ENCODE data around the gene GPC5.

Gene GPC5

GRCh38 chr13:91845612-91846011, 447.2 kb downstream of the GPC5 start:
- TF ChIP-seq USF1 (IDR thresholded peaks at IDR 0.05): no peak
- TF ChIP-seq TEAD4 (IDR thresholded peaks at IDR 0.05): no peak
- no peak for TF ChIP-seq NFIC (IDR thresholded peaks at IDR 0.05)
- TF ChIP-seq ZBTB7A (IDR thresholded peaks at IDR 0.05; ENCODE audit: low read depth): no peak
- TF ChIP-seq RAD21 (IDR thresholded peaks at IDR 0.05; ENCODE audit: low read depth): no peak
- TF ChIP-seq FOXM1 (IDR thresholded peaks at IDR 0.05; ENCODE audit: borderline replicate concordance, low read depth): no peak
- TF ChIP-seq MAX (IDR thresholded peaks at IDR 0.05): no peak
- no peak for TF ChIP-seq TAF1 (IDR thresholded peaks at IDR 0.05; ENCODE audit: low read depth)
- TF ChIP-seq CREB1 (IDR thresholded peaks at IDR 0.05; ENCODE audit: low read depth): no peak
- no peak for TF ChIP-seq EP300 (IDR thresholded peaks at IDR 0.05; ENCODE audit: borderline replicate concordance)

- no peak for TF ChIP-seq TAF1 (IDR thresholded peaks at IDR 0.05; ENCODE audit: low read depth)
- TF ChIP-seq TEAD4 (IDR thresholded peaks at IDR 0.05): no peak
- no peak for TF ChIP-seq NFIC (IDR thresholded peaks at IDR 0.05)
- TF ChIP-seq RAD21 (IDR thresholded peaks at IDR 0.05; ENCODE audit: low read depth): no peak
- TF ChIP-seq FOXM1 (IDR thresholded peaks at IDR 0.05; ENCODE audit: borderline replicate concordance, low read depth): no peak
- no peak for TF ChIP-seq EP300 (IDR thresholded peaks at IDR 0.05; ENCODE audit: borderline replicate concordance)
- TF ChIP-seq MAX (IDR thresholded peaks at IDR 0.05): no peak
- TF ChIP-seq ZBTB7A (IDR thresholded peaks at IDR 0.05; ENCODE audit: low read depth): no peak
- no peak for TF ChIP-seq YY1 (IDR thresholded peaks at IDR 0.05; ENCODE audit: low read depth)
- TF ChIP-seq USF1 (IDR thresholded peaks at IDR 0.05): no peak
- no peak for TF ChIP-seq CEBPB (IDR thresholded peaks at IDR 0.05)
- TF ChIP-seq CREB1 (IDR thresholded peaks at IDR 0.05; ENCODE audit: low read depth): no peak
- TF ChIP-seq EGR1 (IDR thresholded peaks at IDR 0.05): no peak
- TF ChIP-seq REST (IDR thresholded peaks at IDR 0.05; ENCODE audit: low read depth): no peak
- TF ChIP-seq TCF12 (IDR thresholded peaks at IDR 0.05; ENCODE audit: low read depth): no peak
Measured at GRCh38 chr13:91863699-91864098, 465.3 kb downstream of the GPC5 start.

GRCh38 chr13:91868351-91868750, 469.9 kb downstream of the GPC5 start:
- no peak for TF ChIP-seq MAX (IDR thresholded peaks at IDR 0.05)
- TF ChIP-seq CREB1 (IDR thresholded peaks at IDR 0.05; ENCODE audit: low read depth): no peak
- no peak for TF ChIP-seq YY1 (IDR thresholded peaks at IDR 0.05; ENCODE audit: low read depth)
- no peak for TF ChIP-seq USF1 (IDR thresholded peaks at IDR 0.05)
- no peak for TF ChIP-seq EP300 (IDR thresholded peaks at IDR 0.05; ENCODE audit: borderline replicate concordance)
- TF ChIP-seq CEBPB (IDR thresholded peaks at IDR 0.05): no peak
- TF ChIP-seq FOXM1 (IDR thresholded peaks at IDR 0.05; ENCODE audit: borderline replicate concordance, low read depth): no peak
- TF ChIP-seq TEAD4 (IDR thresholded peaks at IDR 0.05): no peak

- TF ChIP-seq RAD21 (IDR thresholded peaks at IDR 0.05; ENCODE audit: low read depth) (no peak), TCF12 (IDR thresholded peaks at IDR 0.05; ENCODE audit: low read depth) (no peak), REST (IDR thresholded peaks at IDR 0.05; ENCODE audit: low read depth) (no peak), CEBPB (IDR thresholded peaks at IDR 0.05) (no peak), TAF1 (IDR thresholded peaks at IDR 0.05; ENCODE audit: low read depth) (no peak), EGR1 (IDR thresholded peaks at IDR 0.05) (no peak), CREB1 (IDR thresholded peaks at IDR 0.05; ENCODE audit: low read depth) (no peak), YY1 (IDR thresholded peaks at IDR 0.05; ENCODE audit: low read depth) (no peak), MAX (IDR thresholded peaks at IDR 0.05) (no peak), EP300 (IDR thresholded peaks at IDR 0.05; ENCODE audit: borderline replicate concordance) (no peak), NFIC (IDR thresholded peaks at IDR 0.05) (no peak)
Measured at GRCh38 chr13:91878491-91878890, 480.1 kb downstream of the GPC5 start.

- TF ChIP-seq YY1 (IDR thresholded peaks at IDR 0.05; ENCODE audit: low read depth) (no peak), TCF12 (IDR thresholded peaks at IDR 0.05; ENCODE audit: low read depth) (no peak), FOXM1 (IDR thresholded peaks at IDR 0.05; ENCODE audit: borderline replicate concordance, low read depth) (no peak), USF1 (IDR thresholded peaks at IDR 0.05) (no peak), CEBPB (IDR thresholded peaks at IDR 0.05) (no peak), EGR1 (IDR thresholded peaks at IDR 0.05) (no peak), EP300 (IDR thresholded peaks at IDR 0.05; ENCODE audit: borderline replicate concordance) (no peak), NFIC (IDR thresholded peaks at IDR 0.05) (no peak), TAF1 (IDR thresholded peaks at IDR 0.05; ENCODE audit: low read depth) (no peak), MAX (IDR thresholded peaks at IDR 0.05) (no peak), CREB1 (IDR thresholded peaks at IDR 0.05; ENCODE audit: low read depth) (no peak), RAD21 (IDR thresholded peaks at IDR 0.05; ENCODE audit: low read depth) (no peak), TEAD4 (IDR thresholded peaks at IDR 0.05) (no peak), REST (IDR thresholded peaks at IDR 0.05; ENCODE audit: low read depth) (no peak)
Measured at GRCh38 chr13:91879360-91879759, 480.9 kb downstream of the GPC5 start.
